Smooth muscle cell (in vitro differentiated cells): ENCODE results near the gene INF2. TPM values are rescaled to one million over a fixed set of nuclear protein-coding genes. Genes with fewer than 3 reads are reported as not detected.

Experiments used
- DNase-seq: peaks from one replicate; lab custom pipeline; 2025; ENCODE audit not compliant: unreplicated experiment; lab: John Stamatoyannopoulos, UW
- H2AFZ ChIP-seq: fragments of 200-600 bp; sonication (generic); 2 replicates; pipeline ENCODE4 v1.6.0; 2016; ENCODE audit warnings: antibody characterized with exemption, low read depth, mild to moderate bottlenecking
- H3F3A ChIP-seq: fragments of 200-600 bp; sonication (generic); 2 replicates; pipeline ENCODE4 v1.6.0; 2017; ENCODE audit warnings: antibody characterized with exemption, low read depth
- H3K27ac ChIP-seq: fragments of 200-600 bp; sonication (generic); 2 replicates; pipeline ENCODE4 v1.5.1; 2016; ENCODE audit warnings: low read depth, mild to moderate bottlenecking
- H3K27me3 ChIP-seq: fragments of 200-600 bp; sonication (generic); 2 replicates; pipeline ENCODE4 v1.6.1; 2016; ENCODE audit warnings: low read depth, mild to moderate bottlenecking
- H3K36me3 ChIP-seq: fragments of 200-600 bp; sonication (generic); 2 replicates; pipeline ENCODE4 v1.5.1; 2016; ENCODE audit warnings: low read depth
- H3K4me1 ChIP-seq: fragments of 200-600 bp; sonication (generic); 2 replicates; pipeline ENCODE4 v1.5.1; 2016; ENCODE audit warnings: low read depth
- H3K4me2 ChIP-seq: fragments of 200-600 bp; sonication (generic); 2 replicates; pipeline ENCODE4 v1.6.0; 2016; ENCODE audit warnings: mild to moderate bottlenecking
- H3K4me3 ChIP-seq: fragments of 200-600 bp; sonication (generic); 2 replicates; pipeline ENCODE4 v1.5.1; 2016; ENCODE audit warnings: mild to moderate bottlenecking
- H3K79me2 ChIP-seq: fragments of 200-600 bp; sonication (generic); 2 replicates; pipeline ENCODE4 v1.6.0; 2016; ENCODE audit warnings: low read depth, mild to moderate bottlenecking
- H3K9ac ChIP-seq: fragments of 200-600 bp; sonication (generic); 2 replicates; pipeline ENCODE4 v1.6.0; 2016; ENCODE audit warnings: low read depth
- H3K9me3 ChIP-seq: fragments of 200-600 bp; sonication (generic); replicated peaks from 2 replicates; pipeline ENCODE4 v1.5.1; 2016; ENCODE audit warnings: low read depth
- H4K20me1 ChIP-seq: fragments of 200-600 bp; sonication (generic); 2 replicates; pipeline ENCODE4 v1.6.0; 2016; ENCODE audit warnings: low read depth
- WGBS: methylation state at CpG from one replicate; pipeline ENCODE4 v1.1.7; 2016; ENCODE audit warnings: low lambda C conversion rate; 5-methylcytosine and 5-hydroxymethylcytosine counted together
- polyA plus RNA-seq: library from polyadenylated mRNA; unstranded; fragments of >200 nt; fragmentation: Nextera tagmentation; extraction: Ambion mirVana; gene quantifications from 2 replicates; pipeline ENCODE4 v1.2.1, GENCODE V29; 2016
- total RNA-seq: library from RNA; depleted of rRNA; stranded (reverse); fragments of >200 nt; gene quantifications from 2 replicates; pipeline ENCODE4 v1.2.3, GENCODE V29; 2014
- TF ChIP-seq, protein P1 (sequence below): fragments of 200-600 bp; sonication (generic); IDR thresholded peaks from 2 replicates; pipeline ENCODE4 v1.5.1; 2017; ENCODE audit warnings: borderline replicate concordance, mild to moderate bottlenecking, antibody characterized with exemption; ENCODE audit not compliant: insufficient read depth, poor library complexity, severe bottlenecking

The INF2 gene
- total and polyA plus RNA-seq, 2 experiments from 2014 or later, result 19.9 to 29.8 TPM

GRCh38 chr14:104696671-104697316 lies 7.4 kb downstream of the INF2 start:
- H3K79me2 ChIP-seq, result peaks cover 49% of the 10 kb centered on the region
- no peak overlapping the region for H3K9ac ChIP-seq
- H3K4me1 ChIP-seq, result peaks cover 7% of the 10 kb centered on the region
- peaks cover 100% of the 10 kb centered on the region for H4K20me1 ChIP-seq
- no peak for DNase-seq
- H3K27me3 ChIP-seq, result no peaks in the 10 kb centered on the region
- TF ChIP-seq, protein P1, sequence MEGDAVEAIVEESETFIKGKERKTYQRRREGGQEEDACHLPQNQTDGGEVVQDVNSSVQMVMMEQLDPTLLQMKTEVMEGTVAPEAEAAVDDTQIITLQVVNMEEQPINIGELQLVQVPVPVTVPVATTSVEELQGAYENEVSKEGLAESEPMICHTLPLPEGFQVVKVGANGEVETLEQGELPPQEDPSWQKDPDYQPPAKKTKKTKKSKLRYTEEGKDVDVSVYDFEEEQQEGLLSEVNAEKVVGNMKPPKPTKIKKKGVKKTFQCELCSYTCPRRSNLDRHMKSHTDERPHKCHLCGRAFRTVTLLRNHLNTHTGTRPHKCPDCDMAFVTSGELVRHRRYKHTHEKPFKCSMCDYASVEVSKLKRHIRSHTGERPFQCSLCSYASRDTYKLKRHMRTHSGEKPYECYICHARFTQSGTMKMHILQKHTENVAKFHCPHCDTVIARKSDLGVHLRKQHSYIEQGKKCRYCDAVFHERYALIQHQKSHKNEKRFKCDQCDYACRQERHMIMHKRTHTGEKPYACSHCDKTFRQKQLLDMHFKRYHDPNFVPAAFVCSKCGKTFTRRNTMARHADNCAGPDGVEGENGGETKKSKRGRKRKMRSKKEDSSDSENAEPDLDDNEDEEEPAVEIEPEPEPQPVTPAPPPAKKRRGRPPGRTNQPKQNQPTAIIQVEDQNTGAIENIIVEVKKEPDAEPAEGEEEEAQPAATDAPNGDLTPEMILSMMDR, result no peak
- no peak overlapping the region for H2AFZ ChIP-seq
- WGBS, result 98% methylated on average over 13 of the region's 14 CpGs
- H3K4me2 ChIP-seq, result no peak overlapping the region
- no peak overlapping the region for H3K4me3 ChIP-seq
- no peaks in the 10 kb centered on the region for H3F3A ChIP-seq
- no peaks in the 10 kb centered on the region for H3K9me3 ChIP-seq
- no peaks in the 10 kb centered on the region for H3K36me3 ChIP-seq
- H3K27ac ChIP-seq, result no peak overlapping the region

GRCh38 chr14:104697317-104697703 lies 7.9 kb downstream of the INF2 start:
- Histone ChIP-seq H3K36me3 (no peaks in the 10 kb centered on the region), H3K27me3 (no peaks in the 10 kb centered on the region), H3K27ac (no peak overlapping the region), H3K4me3 (no peak overlapping the region), H3K79me2 (peaks cover 44% of the 10 kb centered on the region), H3K4me1 (peaks cover 7% of the 10 kb centered on the region), H2AFZ (no peak overlapping the region), H3K9me3 (no peaks in the 10 kb centered on the region), H3K4me2 (no peak overlapping the region), H4K20me1 (peaks cover 100% of the 10 kb centered on the region), H3F3A (no peaks in the 10 kb centered on the region), H3K9ac (no peak overlapping the region)
- whole genome bisulfite sequencing, result 93% methylated on average over 10 of the region's 10 CpGs
- DNase-seq, result no peak
- TF ChIP-seq, protein P1, result no peak

DNA sequence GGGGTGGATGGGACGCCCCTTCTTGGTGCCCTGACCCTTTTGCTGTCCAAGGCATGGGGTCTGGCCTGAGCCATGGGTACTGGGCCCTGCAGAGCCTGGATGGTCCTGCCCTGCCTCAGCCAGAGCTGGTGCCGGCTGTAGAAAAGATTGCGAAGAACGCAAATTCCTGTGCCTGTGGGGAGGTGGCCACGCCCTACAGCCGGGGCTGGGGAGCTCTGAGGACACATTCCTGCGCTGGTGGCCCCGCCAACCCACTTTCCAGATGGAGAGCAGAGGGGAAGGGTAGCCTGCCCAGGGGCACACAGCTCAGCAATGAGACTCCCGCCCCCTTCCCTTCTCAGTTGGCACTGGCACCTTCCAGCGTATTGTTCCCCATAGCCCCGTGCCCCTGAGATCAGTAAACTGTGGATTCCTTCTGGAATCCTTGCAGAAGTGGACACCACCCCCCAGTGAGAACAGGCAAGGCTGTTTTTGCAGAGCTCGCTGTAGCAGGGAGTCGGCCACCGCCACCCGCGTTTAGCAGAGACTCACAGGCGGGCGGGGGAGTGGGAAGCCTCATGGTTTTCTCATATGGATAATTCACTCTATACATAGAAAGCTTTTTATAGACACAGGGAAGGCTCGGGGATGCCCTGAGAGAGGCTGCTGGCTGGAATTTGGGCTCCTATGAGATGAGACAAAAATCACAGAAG lies 8.6 kb downstream of the INF2 start:
- Histone ChIP-seq H3K4me1 (peaks cover 7% of the 10 kb centered on the region), H3F3A (no peaks in the 10 kb centered on the region), H3K4me2 (no peak overlapping the region), H2AFZ (no peak overlapping the region), H4K20me1 (peaks cover 95% of the 10 kb centered on the region), H3K9ac (no peak overlapping the region), H3K27ac (no peak overlapping the region), H3K9me3 (no peaks in the 10 kb centered on the region), H3K27me3 (no peaks in the 10 kb centered on the region), H3K4me3 (no peak overlapping the region), H3K36me3 (no peaks in the 10 kb centered on the region), H3K79me2 (peaks cover 38% of the 10 kb centered on the region)
- TF ChIP-seq, protein P1, result no peak
- no peak for DNase-seq
- WGBS, result 74% methylated on average over 19 of the region's 19 CpGs
